DND-41 (cell line): ENCODE measurements around the gene FOXO3.

ENCODE experiments used
- ATAC-seq: fragments of 200-7000 bp; cut with Tn5 transposase; 3 replicates; pipeline ENCODE4 v1.9.1; 2021; ENCODE audit warnings: low read depth; ENCODE audit not compliant: insufficient read depth
- DNase-seq: peaks from one replicate; pipeline ENCODE4 v3.0.0-alpha.2; 2020
- H2AFZ ChIP-seq: 2 replicates; pipeline ENCODE4 v1.6.0; 2012; ENCODE audit warnings: low read depth, low read length
- H3K27ac ChIP-seq: 2 replicates; pipeline ENCODE4 v1.5.1; 2012; ENCODE audit warnings: low read length, inconsistent platforms
- H3K27me3 ChIP-seq: fragments of 200-600 bp; sonication (generic); 2 replicates; pipeline ENCODE4 v1.6.0; 2012; ENCODE audit warnings: low read length, mild to moderate bottlenecking, inconsistent platforms; ENCODE audit not compliant: insufficient read depth, poor library complexity
- H3K36me3 ChIP-seq: 2 replicates; pipeline ENCODE4 v1.5.1; 2012; ENCODE audit warnings: low read length, inconsistent platforms; ENCODE audit not compliant: insufficient read depth
- H3K4me1 ChIP-seq: 2 replicates; pipeline ENCODE4 v1.5.1; 2012; ENCODE audit warnings: mild to moderate bottlenecking, low read length; ENCODE audit not compliant: insufficient read depth
- H3K4me2 ChIP-seq: 2 replicates; pipeline ENCODE4 v1.6.0; 2012; ENCODE audit warnings: mild to moderate bottlenecking, moderate library complexity, low read length, inconsistent platforms; ENCODE audit not compliant: insufficient read depth
- H3K4me3 ChIP-seq, 2 experiments: fragments of 200-600 bp in 1 of 2; shearing (Covaris generic) in 1 of 2; 2 replicates each; pipeline ENCODE4 v1.5.1; 2012 to 2016; ENCODE audit warnings: inconsistent platforms in 2 of 2, low read length in 2 of 2, mild to moderate bottlenecking in 2 of 2, low read depth in 1 of 2, moderate library complexity in 1 of 2
- H3K79me2 ChIP-seq: 2 replicates; pipeline ENCODE4 v1.6.0; 2012; ENCODE audit warnings: low read length, inconsistent platforms; ENCODE audit not compliant: insufficient read depth
- H3K9ac ChIP-seq: 2 replicates; pipeline ENCODE4 v1.6.0; 2012; ENCODE audit warnings: low read depth, mild to moderate bottlenecking, inconsistent platforms, low read length, moderate library complexity
- H3K9me3 ChIP-seq: 2 replicates; pipeline ENCODE4 v1.5.1; 2012; ENCODE audit warnings: low read length, moderate library complexity, mild to moderate bottlenecking, inconsistent platforms; ENCODE audit not compliant: insufficient read depth, severe bottlenecking
- H4K20me1 ChIP-seq: 2 replicates; pipeline ENCODE4 v1.6.0; 2012; ENCODE audit warnings: low read length; ENCODE audit not compliant: insufficient read depth
- EZH2 ChIP-seq: IDR thresholded peaks from 3 replicates; pipeline ENCODE4 v1.6.1; 2012; ENCODE audit warnings: borderline replicate concordance, low read depth, mild to moderate bottlenecking, moderate library complexity, low read length, inconsistent platforms; ENCODE audit not compliant: severe bottlenecking
- TF ChIP-seq, protein P1 (sequence below): IDR thresholded peaks from 2 replicates; pipeline ENCODE4 v1.5.1; 2012; ENCODE audit warnings: borderline replicate concordance, low read length, moderate library complexity, mild to moderate bottlenecking; ENCODE audit not compliant: poor library complexity, severe bottlenecking; ENCODE audit errors: extremely low read depth

FOXO3 gene

DNA sequence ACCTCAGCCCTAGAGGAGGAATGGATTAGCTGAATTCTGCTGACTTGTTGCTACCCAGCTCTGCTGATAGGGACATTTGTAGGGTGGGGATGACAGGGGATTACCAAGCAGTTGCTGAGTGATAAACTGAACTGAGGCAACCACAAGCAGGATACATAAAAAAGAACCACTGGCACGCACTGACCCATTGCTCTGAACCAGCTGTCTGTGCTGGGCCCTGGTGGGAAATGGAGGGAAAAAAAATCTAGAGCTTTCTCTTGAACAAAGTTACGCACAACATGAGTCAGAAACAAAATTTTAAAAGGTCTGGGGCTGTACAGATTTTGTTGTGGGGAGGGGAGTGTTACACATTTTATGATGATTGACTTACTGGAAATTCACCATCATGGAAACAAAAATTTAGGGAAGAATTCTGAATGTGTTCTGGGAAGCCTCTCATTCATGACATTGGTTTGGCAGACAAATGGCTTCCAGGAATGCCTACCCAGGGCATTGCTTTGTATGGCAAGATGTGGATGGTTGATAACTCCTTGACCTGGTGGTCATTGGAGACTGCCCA is 37.7 kb downstream of the FOXO3 start:
- Histone ChIP-seq H3K9me3 (no peaks in the 10 kb centered on the region), H3K27me3 (no peaks in the 10 kb centered on the region), H3K27ac (no peak overlapping the region), H3K9ac (no peak overlapping the region), H3K79me2 (peaks cover 56% of the 10 kb centered on the region), H2AFZ (no peak overlapping the region), H3K4me3 (no peak overlapping the region), H3K4me2 (no peak overlapping the region), H3K36me3 (no peaks in the 10 kb centered on the region), H3K4me1 (peaks cover 5% of the 10 kb centered on the region), H4K20me1 (peaks cover 28% of the 10 kb centered on the region)
- DNase-seq (no peak), ATAC-seq (peak; percentile 33; the same call in 1 of the 3 replicates)
- no peak for TF ChIP-seq EZH2
- TF ChIP-seq, protein P1, sequence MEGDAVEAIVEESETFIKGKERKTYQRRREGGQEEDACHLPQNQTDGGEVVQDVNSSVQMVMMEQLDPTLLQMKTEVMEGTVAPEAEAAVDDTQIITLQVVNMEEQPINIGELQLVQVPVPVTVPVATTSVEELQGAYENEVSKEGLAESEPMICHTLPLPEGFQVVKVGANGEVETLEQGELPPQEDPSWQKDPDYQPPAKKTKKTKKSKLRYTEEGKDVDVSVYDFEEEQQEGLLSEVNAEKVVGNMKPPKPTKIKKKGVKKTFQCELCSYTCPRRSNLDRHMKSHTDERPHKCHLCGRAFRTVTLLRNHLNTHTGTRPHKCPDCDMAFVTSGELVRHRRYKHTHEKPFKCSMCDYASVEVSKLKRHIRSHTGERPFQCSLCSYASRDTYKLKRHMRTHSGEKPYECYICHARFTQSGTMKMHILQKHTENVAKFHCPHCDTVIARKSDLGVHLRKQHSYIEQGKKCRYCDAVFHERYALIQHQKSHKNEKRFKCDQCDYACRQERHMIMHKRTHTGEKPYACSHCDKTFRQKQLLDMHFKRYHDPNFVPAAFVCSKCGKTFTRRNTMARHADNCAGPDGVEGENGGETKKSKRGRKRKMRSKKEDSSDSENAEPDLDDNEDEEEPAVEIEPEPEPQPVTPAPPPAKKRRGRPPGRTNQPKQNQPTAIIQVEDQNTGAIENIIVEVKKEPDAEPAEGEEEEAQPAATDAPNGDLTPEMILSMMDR = no peak

DNA sequence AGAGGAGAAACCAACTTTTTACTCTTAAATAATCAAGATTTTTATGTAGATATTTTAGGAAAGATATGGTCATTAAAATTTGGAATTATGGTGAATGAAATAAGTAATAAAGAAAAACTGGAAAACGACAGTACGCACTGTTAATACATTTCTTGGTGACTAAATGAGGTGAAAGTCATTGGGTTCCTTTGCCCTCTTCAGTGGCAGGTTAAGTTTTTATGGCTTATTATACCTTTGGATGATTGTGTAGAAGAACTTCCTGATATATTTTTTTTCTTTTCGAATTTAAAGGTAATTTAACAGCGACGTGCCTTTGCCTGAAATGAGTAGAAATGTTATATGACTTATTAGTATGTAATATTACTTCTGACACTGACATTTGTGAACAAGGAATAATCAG is 43.4 kb downstream of the FOXO3 start:
- H3K4me2 ChIP-seq = no peak overlapping the region
- no peak overlapping the region for H3K9ac ChIP-seq
- no peak for ATAC-seq

DNA sequence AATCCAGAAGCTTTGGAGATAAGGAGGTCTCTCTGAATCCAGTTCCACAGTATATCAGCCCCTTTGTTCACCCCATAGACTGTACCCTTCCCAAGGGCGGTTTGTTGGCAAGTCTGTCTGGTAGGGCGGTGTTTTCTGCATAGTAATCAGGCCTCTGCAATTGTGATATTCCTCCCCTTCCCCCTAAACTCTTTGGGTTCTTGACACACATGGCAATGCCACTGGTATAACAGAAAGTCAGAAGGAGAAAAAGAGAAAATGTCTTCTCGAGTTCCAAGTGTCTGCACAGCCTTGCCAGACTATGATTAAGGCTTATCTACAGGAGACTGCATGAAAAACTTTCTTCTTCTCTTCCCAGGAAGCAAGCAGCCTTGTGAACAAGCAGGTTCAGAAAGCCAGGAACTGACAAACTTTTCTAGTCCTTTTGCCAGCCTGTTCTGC is 45.6 kb downstream of the FOXO3 start:
- no peak overlapping the region for H3K9ac ChIP-seq
- H3K36me3 ChIP-seq = no peaks in the 10 kb centered on the region
- peaks cover 35% of the 10 kb centered on the region for H3K79me2 ChIP-seq
- no peaks in the 10 kb centered on the region for H3K4me1 ChIP-seq
- no peaks in the 10 kb centered on the region for H3K27me3 ChIP-seq
- H3K4me2 ChIP-seq = no peak overlapping the region
- H3K4me3 ChIP-seq = no peak overlapping the region
- TF ChIP-seq, protein P1 = no peak
- no peak for TF ChIP-seq EZH2
- no peak overlapping the region for H2AFZ ChIP-seq
- no peak for DNase-seq
- H3K9me3 ChIP-seq = no peaks in the 10 kb centered on the region
- ATAC-seq = no peak
- H3K27ac ChIP-seq = no peak overlapping the region
- peaks cover 15% of the 10 kb centered on the region for H4K20me1 ChIP-seq

More for the DNA sequence above, 43.4 kb downstream of the FOXO3 start:
- Histone ChIP-seq H3K27me3 (no peaks in the 10 kb centered on the region), H3K4me3 (no peak overlapping the region), H3K27ac (no peak overlapping the region), H2AFZ (no peak overlapping the region), H3K4me1 (no peaks in the 10 kb centered on the region), H4K20me1 (peaks cover 12% of the 10 kb centered on the region), H3K9me3 (no peaks in the 10 kb centered on the region), H3K36me3 (no peaks in the 10 kb centered on the region), H3K79me2 (peaks cover 25% of the 10 kb centered on the region)
- TF ChIP-seq, protein P1 = no peak
- TF ChIP-seq EZH2 = no peak
- no peak for DNase-seq
